Measurements from ENCODE around the gene TMUB2. TPM values are rescaled to one million over a fixed set of nuclear protein-coding genes. Genes with fewer than 3 reads are reported as not detected.

TMUB2 gene
- total RNA-seq, 1 donor from 2014 or later = 34.9 TPM

DNA sequence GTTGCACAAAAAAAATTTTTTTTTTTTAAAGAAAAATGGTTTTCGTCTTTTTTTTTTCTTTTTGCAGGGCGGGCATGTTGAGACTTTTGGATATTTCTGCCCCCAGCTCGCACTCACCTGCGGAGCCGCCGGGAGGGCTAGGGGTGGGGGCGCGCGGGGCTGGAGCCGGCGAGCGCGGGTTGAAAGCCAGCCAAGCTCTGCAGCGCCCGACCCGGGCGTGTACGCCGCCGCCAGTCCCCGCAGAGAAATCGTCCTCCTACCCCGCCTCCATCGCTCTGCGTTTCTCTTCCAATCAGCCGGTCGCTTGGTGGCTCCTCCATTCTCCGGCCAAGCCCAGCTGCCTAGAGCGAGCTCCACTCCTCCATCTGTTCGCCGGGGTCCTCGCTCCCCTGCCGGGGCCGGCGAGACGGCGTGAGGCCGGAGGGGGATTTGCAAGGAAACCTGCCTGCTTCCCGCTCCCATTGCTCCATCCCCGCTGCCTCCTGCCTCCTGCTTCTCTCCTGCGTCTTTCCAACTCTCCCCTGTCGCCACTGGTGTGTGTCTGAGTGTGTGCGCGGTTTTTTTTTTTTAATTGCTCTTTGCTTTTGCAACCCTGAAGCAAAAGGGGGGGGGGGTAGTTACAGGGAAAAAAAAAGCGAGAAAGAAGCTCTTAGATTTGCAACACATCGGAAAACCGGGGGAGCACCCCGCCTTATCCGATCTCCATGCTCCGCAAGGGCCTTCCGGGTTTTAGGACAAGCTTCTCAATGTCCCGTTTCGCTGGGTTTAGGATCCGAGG lies 34.5 kb downstream of the TMUB2 start:
- peaks cover 0 to 2% of the 10 kb centered on the region in 2 donors for H3K36me3 ChIP-seq
- DNase-seq (ENCODE audit: extremely low spot score in 2 of 2) = no peak
- H3K4me3 ChIP-seq = peak overlapping the region; percentile 76 to 92
- H3K27me3 ChIP-seq = no peaks in the 10 kb centered on the region
- peak overlapping the region; percentile 100 for H3K27ac ChIP-seq
- TF ChIP-seq POLR2AphosphoS5 (IDR thresholded peaks at IDR 0.05; ENCODE audit: insufficient read depth in 1 of 2, low read depth in 1 of 2) = no peak
- TF ChIP-seq, protein P1, sequence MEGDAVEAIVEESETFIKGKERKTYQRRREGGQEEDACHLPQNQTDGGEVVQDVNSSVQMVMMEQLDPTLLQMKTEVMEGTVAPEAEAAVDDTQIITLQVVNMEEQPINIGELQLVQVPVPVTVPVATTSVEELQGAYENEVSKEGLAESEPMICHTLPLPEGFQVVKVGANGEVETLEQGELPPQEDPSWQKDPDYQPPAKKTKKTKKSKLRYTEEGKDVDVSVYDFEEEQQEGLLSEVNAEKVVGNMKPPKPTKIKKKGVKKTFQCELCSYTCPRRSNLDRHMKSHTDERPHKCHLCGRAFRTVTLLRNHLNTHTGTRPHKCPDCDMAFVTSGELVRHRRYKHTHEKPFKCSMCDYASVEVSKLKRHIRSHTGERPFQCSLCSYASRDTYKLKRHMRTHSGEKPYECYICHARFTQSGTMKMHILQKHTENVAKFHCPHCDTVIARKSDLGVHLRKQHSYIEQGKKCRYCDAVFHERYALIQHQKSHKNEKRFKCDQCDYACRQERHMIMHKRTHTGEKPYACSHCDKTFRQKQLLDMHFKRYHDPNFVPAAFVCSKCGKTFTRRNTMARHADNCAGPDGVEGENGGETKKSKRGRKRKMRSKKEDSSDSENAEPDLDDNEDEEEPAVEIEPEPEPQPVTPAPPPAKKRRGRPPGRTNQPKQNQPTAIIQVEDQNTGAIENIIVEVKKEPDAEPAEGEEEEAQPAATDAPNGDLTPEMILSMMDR (IDR thresholded peaks at IDR 0.05) = no peak
- peaks cover 44% of the 10 kb centered on the region for H3K4me1 ChIP-seq
- no peaks in the 10 kb centered on the region for H3K9me3 ChIP-seq
- intact Hi-C loops (cut with DNase I) = no loop called here

DNA sequence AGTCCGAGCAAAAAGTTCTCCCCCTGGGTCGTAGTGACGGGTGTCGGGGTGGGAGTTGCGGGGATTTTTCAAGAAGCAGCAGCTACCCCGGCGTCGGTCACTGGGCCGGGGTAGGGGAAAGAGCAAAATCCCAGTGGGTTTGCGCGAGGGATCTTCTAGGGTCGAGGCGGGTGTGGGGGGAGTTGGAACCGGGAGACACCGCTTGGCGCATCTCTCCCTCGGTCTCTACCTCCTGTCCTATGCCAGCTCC lies 35.0 kb downstream of the TMUB2 start:
- intact Hi-C loops (cut with DNase I) = no loop called here
- no peaks in the 10 kb centered on the region for H3K27me3 ChIP-seq
- peak overlapping the region; percentile 100 for H3K27ac ChIP-seq
- TF ChIP-seq POLR2A (IDR thresholded peaks at IDR 0.05) (no peak), POLR2AphosphoS5 (IDR thresholded peaks at IDR 0.05; ENCODE audit: insufficient read depth in 1 of 2, low read depth in 1 of 2) (no peak)
- TF ChIP-seq, protein P1 (IDR thresholded peaks at IDR 0.05) = no peak
- no peaks in the 10 kb centered on the region for H3K36me3 ChIP-seq
- no peak for DNase-seq (ENCODE audit: extremely low spot score in 2 of 2)
- H3K4me1 ChIP-seq = peaks cover 39% of the 10 kb centered on the region
- peak overlapping the region; percentile 76 to 92 for H3K4me3 ChIP-seq
- H3K9me3 ChIP-seq = no peaks in the 10 kb centered on the region

DNA sequence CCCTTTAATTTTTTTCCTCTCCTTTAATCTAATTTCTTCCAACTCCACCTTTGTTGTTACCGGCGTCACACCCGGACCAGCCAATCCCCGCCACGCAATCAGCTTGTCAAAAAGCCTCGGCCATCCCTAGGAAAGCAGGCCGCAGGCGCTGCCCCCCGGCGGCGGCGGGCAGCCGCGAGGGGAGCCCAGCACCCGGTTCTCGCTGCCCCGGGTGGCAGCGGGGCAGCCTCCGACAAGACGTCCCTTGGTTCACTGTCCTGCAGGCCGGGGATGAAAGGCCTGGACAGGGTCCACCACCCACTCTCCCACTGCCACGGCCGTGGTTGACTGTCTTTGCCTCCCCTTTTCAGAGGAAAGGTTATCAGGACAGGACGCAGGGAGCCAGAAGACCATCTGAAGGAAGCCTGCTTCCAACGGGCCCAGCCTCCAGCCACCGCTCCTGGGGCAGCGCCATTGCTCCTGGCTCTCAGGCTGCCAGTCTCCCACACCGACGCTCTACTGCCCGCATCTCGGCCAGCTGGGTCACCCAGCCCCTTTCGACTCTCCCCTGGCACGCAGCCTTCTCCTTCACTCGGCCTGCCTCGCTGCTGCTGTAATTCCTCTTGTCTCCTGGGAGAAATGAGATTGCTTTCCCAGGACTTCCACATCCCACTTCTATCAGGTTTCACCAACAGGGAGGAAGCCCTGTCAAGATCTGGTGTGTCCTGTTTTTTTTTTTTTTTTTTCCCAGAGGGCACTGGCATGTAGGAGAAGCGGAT lies 35.5 kb downstream of the TMUB2 start:
- Histone ChIP-seq H3K36me3 (no peaks in the 10 kb centered on the region), H3K4me1 (peaks cover 34% of the 10 kb centered on the region)
- intact Hi-C loops (cut with DNase I) = no loop called here

DNA sequence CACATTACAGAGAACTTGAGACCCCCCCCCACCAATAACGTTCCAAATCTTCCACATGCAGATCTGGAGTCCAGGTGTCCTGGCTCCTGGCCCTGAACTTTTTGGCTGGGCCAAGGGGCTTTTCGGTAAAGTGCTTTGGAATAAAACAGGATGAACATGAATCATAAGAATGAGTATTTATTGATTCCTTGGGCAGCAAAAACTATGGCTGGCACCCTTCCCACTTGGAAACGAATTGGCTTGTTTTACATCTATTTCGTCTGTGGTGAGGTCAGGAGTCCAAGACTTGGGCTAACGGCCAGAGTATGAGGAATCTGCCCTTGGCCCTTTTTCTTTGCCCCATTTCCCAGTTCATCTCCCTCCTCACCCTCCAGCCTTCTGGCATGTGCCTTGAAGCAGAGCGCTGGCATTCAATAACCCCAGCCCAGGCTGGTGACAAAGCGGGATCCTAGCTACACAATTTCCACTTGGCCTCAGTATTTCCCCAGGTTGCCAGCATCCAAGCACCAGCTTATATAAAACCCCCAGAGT lies 36.8 kb downstream of the TMUB2 start:
- Histone ChIP-seq H3K27ac (no peak overlapping the region), H3K4me3 (no peak overlapping the region), H3K27me3 (no peaks in the 10 kb centered on the region), H3K9me3 (no peaks in the 10 kb centered on the region), H3K36me3 (no peaks in the 10 kb centered on the region), H3K4me1 (peaks cover 23% of the 10 kb centered on the region)
- no peak for DNase-seq (ENCODE audit: extremely low spot score in 2 of 2)
- intact Hi-C loops (cut with DNase I) = loop anchor here (1.0 kb wide), 2 partner anchors 23 to 101 kb away; partner anchors contain the start of gene SLC25A39
- TF ChIP-seq POLR2A (IDR thresholded peaks at IDR 0.05) = no peak
- no peak for TF ChIP-seq POLR2AphosphoS5 (IDR thresholded peaks at IDR 0.05; ENCODE audit: insufficient read depth in 1 of 2, low read depth in 1 of 2)
- TF ChIP-seq, protein P1 (IDR thresholded peaks at IDR 0.05) = no peak

More for the DNA sequence above, 35.5 kb downstream of the TMUB2 start:
- TF ChIP-seq POLR2A (IDR thresholded peaks at IDR 0.05) (peak; percentile 38 to 47), POLR2AphosphoS5 (IDR thresholded peaks at IDR 0.05; ENCODE audit: insufficient read depth in 1 of 2, low read depth in 1 of 2) (peak; percentile 36 to 79)
- TF ChIP-seq, protein P1 (IDR thresholded peaks at IDR 0.05) = no peak
- Histone ChIP-seq H3K9me3 (no peaks in the 10 kb centered on the region), H3K27me3 (no peaks in the 10 kb centered on the region), H3K4me3 (peak overlapping the region; percentile 76 to 92), H3K27ac (peak overlapping the region; percentile 100)
- no peak for DNase-seq (ENCODE audit: extremely low spot score in 2 of 2)

All from vagina (tissue), 2 donors.